GM12878 (cell line): Measurements from ENCODE around the gene TRAPPC4. TPM values are rescaled to one million over a fixed set of nuclear protein-coding genes. Genes with fewer than 3 reads are reported as not detected.

Experiments
- BACH1 ChIP-seq: fragments of 450-650 bp; IDR thresholded peaks from 2 replicates; pipeline ENCODE4 v1.6.1; 2017; ENCODE audit warnings: mild to moderate bottlenecking, borderline replicate concordance
- BCL11A ChIP-seq: IDR thresholded peaks from 2 replicates; pipeline ENCODE4 v1.6.1; 2011; ENCODE audit warnings: low read depth, low read length
- BHLHE40 ChIP-seq, 2 experiments: fragments of 450-650 bp in 1 of 2; IDR thresholded peaks; 2 replicates each; pipeline ENCODE4 v1.6.1; 2011 to 2017; ENCODE audit warnings: low read depth in 2 of 2, borderline replicate concordance in 1 of 2, improper control_type of control experiment in 1 of 2, low read length in 1 of 2, mild to moderate bottlenecking in 1 of 2
- CREB1 ChIP-seq: IDR thresholded peaks from 2 replicates; pipeline ENCODE4 v1.6.1; 2012; ENCODE audit warnings: low read depth, mild to moderate bottlenecking, inconsistent platforms
- FOS ChIP-seq: IDR thresholded peaks from 3 replicates; pipeline ENCODE4 v1.6.1; 2011; ENCODE audit warnings: borderline replicate concordance; ENCODE audit not compliant: insufficient read length; ENCODE audit errors: extremely low read depth
- FOXK2 ChIP-seq: fragments of 450-650 bp; IDR thresholded peaks from 2 replicates; pipeline ENCODE4 v1.6.1; 2017; ENCODE audit warnings: mild to moderate bottlenecking, moderate library complexity
- GABPA ChIP-seq: IDR thresholded peaks from 2 replicates; pipeline ENCODE4 v1.6.1; 2014; ENCODE audit warnings: antibody characterized with exemption, low read depth, mild to moderate bottlenecking, inconsistent platforms
- GATAD2B ChIP-seq: fragments of 450-650 bp; conservative IDR thresholded peaks from 2 replicates; pipeline ENCODE4 v1.6.1; 2017; ENCODE audit warnings: low read depth, mild to moderate bottlenecking, moderate library complexity
- IKZF1 ChIP-seq: fragments of 450-650 bp; conservative IDR thresholded peaks from 2 replicates; pipeline ENCODE4 v1.6.1; 2017; ENCODE audit warnings: antibody characterized with exemption, mild to moderate bottlenecking
- MXI1 ChIP-seq: fragments of 150-350 bp; IDR thresholded peaks from 2 replicates; pipeline ENCODE4 v1.6.1; 2011; ENCODE audit warnings: low read depth, mild to moderate bottlenecking, inconsistent platforms, low read length, improper control_type of control experiment
- MYC ChIP-seq: IDR thresholded peaks from 2 replicates; pipeline ENCODE4 v1.6.1; 2011; ENCODE audit warnings: mild to moderate bottlenecking, low read length, moderate library complexity, inconsistent platforms; ENCODE audit not compliant: insufficient read depth, insufficient replicate concordance, insufficient read length, severe bottlenecking
- NR2C2 ChIP-seq: IDR thresholded peaks from 2 replicates; pipeline ENCODE4 v1.6.1; 2011; ENCODE audit warnings: borderline replicate concordance, low read depth; ENCODE audit not compliant: control insufficient read depth, insufficient read length
- RUNX3 ChIP-seq: IDR thresholded peaks from 2 replicates; pipeline ENCODE4 v1.6.1; 2012; ENCODE audit warnings: low read length, inconsistent platforms
- polyA plus RNA-seq, 11 experiments: library from polyadenylated mRNA; depleted of rRNA in 4 of 11; unstranded in 6 of 11; stranded (reverse) in 5 of 11; fragments of >200 nt; fragmentation: Nextera tagmentation in 4 of 11; fragmentation: Illumina TruSeq in 1 of 11; extraction: Ambion mirVana in 4 of 11; extraction: Trizol in 1 of 11; gene quantifications; 1 replicate in 1 of 11; 2 replicates in 10 of 11; pipeline versions ENCODE4 v1.2.1 to v1.2.3, GENCODE V29; 2011 to 2016; ENCODE audit warnings: inconsistent platforms in 2 of 11, missing spikeins in 2 of 11, low read depth in 1 of 11
- total RNA-seq, 4 experiments: library from RNA; depleted of rRNA in 3 of 4; stranded (reverse); fragments of >200 nt in 3 of 4; fragmentation: Illumina TruSeq in 1 of 4; extraction: Trizol in 1 of 4; gene quantifications; 2 replicates each; pipeline versions ENCODE4 v1.2.1 to v1.2.3, GENCODE V29; 2013 to 2021
- TF ChIP-seq, protein P1 (sequence below): fragments of 450-650 bp; IDR thresholded peaks from 2 replicates; pipeline ENCODE4 v1.6.1; 2017; ENCODE audit warnings: low read depth, mild to moderate bottlenecking, moderate library complexity
- TF ChIP-seq, protein P2 (sequence below), 3 experiments: IDR thresholded peaks in 2 of 3; conservative IDR thresholded peaks in 1 of 3; 2 replicates each; pipeline ENCODE4 v1.5.1; 2011; ENCODE audit warnings: low read depth in 3 of 3, low read length in 3 of 3, mild to moderate bottlenecking in 3 of 3, control low read depth in 2 of 3, moderate library complexity in 2 of 3, inconsistent platforms in 1 of 3, mixed read lengths in 1 of 3; ENCODE audit not compliant: control insufficient read depth in 2 of 3, insufficient read depth in 1 of 3; ENCODE audit errors: extremely low read depth in 1 of 3
- TF ChIP-seq, protein P3 (sequence below): IDR thresholded peaks from 2 replicates; pipeline ENCODE4 v1.6.1; 2012; ENCODE audit warnings: low read depth, low read length, improper control_type of control experiment
- TF ChIP-seq, protein P4 (sequence below): fragments of 450-650 bp; IDR thresholded peaks from 2 replicates; pipeline ENCODE4 v1.6.1; 2017; ENCODE audit warnings: mild to moderate bottlenecking, moderate library complexity
- TF ChIP-seq, protein P5 (sequence below): IDR thresholded peaks from 2 replicates; pipeline ENCODE4 v1.6.1; 2012; ENCODE audit warnings: low read depth, low read length, improper control_type of control experiment

The TRAPPC4 gene
- total and polyA plus RNA-seq, 10 of the 15 experiments (the other 5 are each of a cell fraction or from before 2014, with no cell fraction given), result 61.6 to 231 (median 98.8) TPM

DNA sequence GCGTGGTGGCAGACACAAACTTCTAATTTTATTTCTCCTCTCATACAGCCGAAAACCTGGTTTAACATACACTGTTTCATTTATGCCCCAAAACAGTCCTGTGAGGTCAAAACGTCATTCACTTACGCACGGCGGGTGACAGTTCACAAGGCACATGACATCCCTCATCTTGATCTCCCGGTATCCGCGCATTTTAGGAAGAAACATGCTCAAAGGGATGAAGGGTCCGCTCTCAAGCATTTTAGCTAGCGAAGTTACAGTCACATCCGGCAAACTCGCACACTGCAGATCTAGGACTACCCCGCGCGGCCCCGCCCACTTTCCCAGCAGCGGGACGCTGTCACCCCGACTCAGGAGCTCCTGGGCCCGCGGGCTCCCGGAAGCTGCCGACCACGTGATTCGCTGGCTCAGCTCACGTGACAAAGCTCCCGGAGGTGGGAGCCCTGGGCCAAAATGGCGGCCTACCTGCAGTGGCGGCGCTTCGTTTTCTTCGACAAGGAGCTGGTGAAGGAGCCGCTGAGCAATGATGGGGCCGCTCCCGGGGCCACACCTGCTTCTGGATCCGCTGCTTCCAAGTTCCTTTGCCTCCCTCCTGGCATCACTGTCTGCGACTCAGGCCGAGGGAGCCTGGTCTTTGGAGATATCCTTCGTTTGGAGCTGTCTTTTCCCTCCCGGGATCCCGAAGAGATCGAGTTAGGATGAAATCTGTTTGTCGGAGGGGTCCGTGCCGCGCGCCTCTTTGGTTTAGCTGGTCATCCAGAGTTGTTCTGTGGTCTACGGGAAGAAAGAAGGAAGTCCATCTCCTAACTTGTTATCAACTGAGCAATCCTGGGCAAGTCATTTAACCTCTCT, 49.0 kb downstream of the TRAPPC4 start, which contains the start of gene VPS11 (continued):
- TF ChIP-seq, protein P1, sequence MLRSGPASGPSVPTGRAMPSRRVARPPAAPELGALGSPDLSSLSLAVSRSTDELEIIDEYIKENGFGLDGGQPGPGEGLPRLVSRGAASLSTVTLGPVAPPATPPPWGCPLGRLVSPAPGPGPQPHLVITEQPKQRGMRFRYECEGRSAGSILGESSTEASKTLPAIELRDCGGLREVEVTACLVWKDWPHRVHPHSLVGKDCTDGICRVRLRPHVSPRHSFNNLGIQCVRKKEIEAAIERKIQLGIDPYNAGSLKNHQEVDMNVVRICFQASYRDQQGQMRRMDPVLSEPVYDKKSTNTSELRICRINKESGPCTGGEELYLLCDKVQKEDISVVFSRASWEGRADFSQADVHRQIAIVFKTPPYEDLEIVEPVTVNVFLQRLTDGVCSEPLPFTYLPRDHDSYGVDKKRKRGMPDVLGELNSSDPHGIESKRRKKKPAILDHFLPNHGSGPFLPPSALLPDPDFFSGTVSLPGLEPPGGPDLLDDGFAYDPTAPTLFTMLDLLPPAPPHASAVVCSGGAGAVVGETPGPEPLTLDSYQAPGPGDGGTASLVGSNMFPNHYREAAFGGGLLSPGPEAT, result peak; percentile 99
- TF ChIP-seq RUNX3 (no peak), BHLHE40 (IDR thresholded peaks at IDR 0.05; ENCODE audit: borderline replicate concordance in 1 of 2, low read depth in 2 of 2, low read length in 1 of 2) (peak; percentile 87 to 97), MXI1 (peak; percentile 95), IKZF1 (peak; percentile 73), BCL11A (no peak), NR2C2 (no peak), CREB1 (peak; percentile 74), GATAD2B (peak; percentile 81), BACH1 (no peak), MYC (no peak), FOS (peak; percentile 79), GABPA (peak; percentile 84), FOXK2 (0 out of 2 replicates have a peak, but pooled peaks have one; percentile 30)
- TF ChIP-seq, protein P2, sequence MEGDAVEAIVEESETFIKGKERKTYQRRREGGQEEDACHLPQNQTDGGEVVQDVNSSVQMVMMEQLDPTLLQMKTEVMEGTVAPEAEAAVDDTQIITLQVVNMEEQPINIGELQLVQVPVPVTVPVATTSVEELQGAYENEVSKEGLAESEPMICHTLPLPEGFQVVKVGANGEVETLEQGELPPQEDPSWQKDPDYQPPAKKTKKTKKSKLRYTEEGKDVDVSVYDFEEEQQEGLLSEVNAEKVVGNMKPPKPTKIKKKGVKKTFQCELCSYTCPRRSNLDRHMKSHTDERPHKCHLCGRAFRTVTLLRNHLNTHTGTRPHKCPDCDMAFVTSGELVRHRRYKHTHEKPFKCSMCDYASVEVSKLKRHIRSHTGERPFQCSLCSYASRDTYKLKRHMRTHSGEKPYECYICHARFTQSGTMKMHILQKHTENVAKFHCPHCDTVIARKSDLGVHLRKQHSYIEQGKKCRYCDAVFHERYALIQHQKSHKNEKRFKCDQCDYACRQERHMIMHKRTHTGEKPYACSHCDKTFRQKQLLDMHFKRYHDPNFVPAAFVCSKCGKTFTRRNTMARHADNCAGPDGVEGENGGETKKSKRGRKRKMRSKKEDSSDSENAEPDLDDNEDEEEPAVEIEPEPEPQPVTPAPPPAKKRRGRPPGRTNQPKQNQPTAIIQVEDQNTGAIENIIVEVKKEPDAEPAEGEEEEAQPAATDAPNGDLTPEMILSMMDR (IDR thresholded peaks at IDR 0.05 in 2 of 3, conservative IDR thresholded peaks at IDR 0.05 in 1 of 3; ENCODE audit: control insufficient read depth in 2 of 3, extremely low read depth in 1 of 3, insufficient read depth in 1 of 3, low read depth in 3 of 3, low read length in 3 of 3), result no peak
- TF ChIP-seq, protein P3, sequence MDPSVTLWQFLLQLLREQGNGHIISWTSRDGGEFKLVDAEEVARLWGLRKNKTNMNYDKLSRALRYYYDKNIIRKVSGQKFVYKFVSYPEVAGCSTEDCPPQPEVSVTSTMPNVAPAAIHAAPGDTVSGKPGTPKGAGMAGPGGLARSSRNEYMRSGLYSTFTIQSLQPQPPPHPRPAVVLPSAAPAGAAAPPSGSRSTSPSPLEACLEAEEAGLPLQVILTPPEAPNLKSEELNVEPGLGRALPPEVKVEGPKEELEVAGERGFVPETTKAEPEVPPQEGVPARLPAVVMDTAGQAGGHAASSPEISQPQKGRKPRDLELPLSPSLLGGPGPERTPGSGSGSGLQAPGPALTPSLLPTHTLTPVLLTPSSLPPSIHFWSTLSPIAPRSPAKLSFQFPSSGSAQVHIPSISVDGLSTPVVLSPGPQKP, result peak; percentile 77; the same call in 1 of the 2 replicates
- TF ChIP-seq, protein P4, sequence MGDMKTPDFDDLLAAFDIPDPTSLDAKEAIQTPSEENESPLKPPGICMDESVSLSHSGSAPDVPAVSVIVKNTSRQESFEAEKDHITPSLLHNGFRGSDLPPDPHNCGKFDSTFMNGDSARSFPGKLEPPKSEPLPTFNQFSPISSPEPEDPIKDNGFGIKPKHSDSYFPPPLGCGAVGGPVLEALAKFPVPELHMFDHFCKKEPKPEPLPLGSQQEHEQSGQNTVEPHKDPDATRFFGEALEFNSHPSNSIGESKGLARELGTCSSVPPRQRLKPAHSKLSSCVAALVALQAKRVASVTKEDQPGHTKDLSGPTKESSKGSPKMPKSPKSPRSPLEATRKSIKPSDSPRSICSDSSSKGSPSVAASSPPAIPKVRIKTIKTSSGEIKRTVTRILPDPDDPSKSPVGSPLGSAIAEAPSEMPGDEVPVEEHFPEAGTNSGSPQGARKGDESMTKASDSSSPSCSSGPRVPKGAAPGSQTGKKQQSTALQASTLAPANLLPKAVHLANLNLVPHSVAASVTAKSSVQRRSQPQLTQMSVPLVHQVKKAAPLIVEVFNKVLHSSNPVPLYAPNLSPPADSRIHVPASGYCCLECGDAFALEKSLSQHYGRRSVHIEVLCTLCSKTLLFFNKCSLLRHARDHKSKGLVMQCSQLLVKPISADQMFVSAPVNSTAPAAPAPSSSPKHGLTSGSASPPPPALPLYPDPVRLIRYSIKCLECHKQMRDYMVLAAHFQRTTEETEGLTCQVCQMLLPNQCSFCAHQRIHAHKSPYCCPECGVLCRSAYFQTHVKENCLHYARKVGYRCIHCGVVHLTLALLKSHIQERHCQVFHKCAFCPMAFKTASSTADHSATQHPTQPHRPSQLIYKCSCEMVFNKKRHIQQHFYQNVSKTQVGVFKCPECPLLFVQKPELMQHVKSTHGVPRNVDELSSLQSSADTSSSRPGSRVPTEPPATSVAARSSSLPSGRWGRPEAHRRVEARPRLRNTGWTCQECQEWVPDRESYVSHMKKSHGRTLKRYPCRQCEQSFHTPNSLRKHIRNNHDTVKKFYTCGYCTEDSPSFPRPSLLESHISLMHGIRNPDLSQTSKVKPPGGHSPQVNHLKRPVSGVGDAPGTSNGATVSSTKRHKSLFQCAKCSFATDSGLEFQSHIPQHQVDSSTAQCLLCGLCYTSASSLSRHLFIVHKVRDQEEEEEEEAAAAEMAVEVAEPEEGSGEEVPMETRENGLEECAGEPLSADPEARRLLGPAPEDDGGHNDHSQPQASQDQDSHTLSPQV, result no peak
- TF ChIP-seq, protein P5, sequence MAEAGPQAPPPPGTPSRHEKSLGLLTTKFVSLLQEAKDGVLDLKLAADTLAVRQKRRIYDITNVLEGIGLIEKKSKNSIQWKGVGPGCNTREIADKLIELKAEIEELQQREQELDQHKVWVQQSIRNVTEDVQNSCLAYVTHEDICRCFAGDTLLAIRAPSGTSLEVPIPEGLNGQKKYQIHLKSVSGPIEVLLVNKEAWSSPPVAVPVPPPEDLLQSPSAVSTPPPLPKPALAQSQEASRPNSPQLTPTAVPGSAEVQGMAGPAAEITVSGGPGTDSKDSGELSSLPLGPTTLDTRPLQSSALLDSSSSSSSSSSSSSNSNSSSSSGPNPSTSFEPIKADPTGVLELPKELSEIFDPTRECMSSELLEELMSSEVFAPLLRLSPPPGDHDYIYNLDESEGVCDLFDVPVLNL, result 0 out of 2 replicates have a peak, but pooled peaks have one; percentile 55
